Measurements from ENCODE around the gene PDHA1.

PDHA1 gene

DNA sequence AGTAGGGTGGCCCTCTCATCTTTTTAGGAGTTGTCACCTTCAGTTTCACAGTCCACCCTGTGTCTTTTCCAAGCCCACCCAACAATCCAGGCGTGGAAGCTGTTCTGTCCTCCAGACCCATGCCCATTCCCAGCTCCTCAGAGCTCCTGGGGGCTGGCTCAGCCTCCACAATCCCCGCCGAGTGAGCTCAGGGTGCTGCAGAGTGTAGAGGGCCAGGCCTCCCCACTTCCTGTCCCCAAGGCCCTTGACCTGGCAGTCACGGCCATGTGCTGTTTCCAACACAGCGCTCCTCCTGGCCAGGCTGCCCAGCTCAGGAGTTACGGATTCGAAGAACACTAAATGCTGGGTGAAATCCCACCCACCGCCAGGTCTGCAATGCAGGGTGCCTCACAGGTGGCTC is 31.8 kb downstream of the PDHA1 start:
- DNase-seq (ENCODE audit: low read depth in 2 of 2), result no peak

DNA sequence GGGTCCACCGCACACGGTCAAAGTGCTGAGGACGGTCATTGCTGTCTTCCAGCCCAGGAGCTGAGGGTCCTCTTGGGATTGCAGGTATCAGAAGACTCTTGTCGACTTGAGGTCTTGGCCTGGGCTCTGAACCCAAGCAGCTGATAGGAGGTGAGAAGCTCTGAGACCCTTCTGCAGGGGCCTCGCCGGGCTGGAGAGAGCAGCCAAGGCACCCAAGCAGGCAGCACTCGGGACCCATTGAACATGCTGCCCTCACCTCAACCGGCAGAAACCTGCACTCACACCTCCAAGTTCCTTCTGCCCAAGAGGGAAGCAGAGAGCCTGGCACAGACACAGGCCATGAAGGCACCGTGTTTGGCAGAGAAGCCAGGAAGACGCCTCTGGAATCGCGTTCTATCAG is 34.1 kb downstream of the PDHA1 start:
- DNase-seq (ENCODE audit: low read depth in 2 of 2), result no peak

DNA sequence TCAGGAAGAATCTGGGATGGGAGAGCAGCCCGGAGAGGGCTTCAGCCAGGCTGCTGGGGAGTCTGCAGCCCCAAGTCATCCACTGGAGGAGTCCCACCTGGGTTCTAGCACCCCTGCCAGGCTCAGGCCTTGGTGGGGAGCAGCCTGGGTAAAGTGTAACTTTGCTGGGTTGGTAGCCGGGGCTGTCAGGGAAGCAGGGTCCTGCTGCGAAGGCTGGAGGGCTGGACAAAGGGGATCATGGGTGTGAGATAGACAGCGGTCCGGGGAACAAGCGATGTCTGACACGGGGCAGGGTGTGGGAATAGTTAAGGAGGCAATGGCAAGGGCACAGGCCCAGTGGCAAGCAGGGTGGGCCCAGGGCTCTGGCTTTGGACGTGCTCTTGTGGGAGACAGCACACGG is 37.6 kb downstream of the PDHA1 start:
- no peak for DNase-seq (ENCODE audit: low read depth in 2 of 2)

DNA sequence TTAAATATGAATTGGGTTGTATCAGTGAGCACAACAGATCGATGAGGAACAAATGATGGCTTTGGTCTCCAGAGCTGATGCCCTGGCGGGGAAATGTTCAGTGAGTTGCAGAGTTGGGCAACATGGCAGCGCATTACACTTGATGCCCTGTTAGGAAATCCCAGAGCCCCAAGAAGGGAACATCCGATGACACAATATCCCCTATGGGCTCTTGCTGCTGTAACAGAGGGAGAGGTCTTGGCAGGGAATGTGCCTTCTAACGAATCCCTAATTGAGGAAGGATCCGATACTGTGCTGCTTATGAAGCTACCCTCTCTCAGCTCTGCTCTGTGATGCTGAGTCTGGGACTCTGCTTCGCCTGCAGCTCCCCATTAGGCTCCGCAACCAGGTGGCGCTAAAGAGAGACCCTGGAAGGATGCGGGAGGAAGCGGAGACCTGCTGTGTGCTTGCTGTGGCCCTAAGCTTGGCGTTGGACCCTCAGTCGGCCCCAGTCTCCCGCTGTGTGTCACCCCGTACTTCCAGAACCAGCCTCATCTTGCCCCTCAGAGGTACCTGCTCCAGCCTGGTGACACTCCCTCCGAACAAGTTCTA is 38.9 kb downstream of the PDHA1 start:
- DNase-seq (ENCODE audit: low read depth in 2 of 2), result no peak

DNA sequence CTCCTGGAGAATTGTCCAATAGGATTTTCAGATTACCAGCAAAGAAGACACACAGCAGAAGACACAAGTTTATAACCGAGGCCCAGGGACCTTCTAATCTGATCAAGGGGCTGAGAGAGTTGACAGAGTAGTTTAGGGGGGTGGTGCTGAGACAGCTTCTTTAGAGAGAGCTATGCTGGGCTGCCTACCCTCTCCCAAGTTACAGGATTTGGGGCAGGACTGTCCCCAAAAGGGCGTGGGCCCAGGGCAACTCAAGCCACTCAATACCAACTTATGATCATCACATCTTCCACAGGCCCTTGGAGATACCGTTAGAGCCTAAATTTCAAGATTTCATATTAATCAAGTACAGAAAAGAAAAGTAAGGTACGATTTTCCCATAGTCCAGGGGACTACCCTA is 43.0 kb downstream of the PDHA1 start:
- DNase-seq (ENCODE audit: low read depth in 2 of 2), result no peak

DNA sequence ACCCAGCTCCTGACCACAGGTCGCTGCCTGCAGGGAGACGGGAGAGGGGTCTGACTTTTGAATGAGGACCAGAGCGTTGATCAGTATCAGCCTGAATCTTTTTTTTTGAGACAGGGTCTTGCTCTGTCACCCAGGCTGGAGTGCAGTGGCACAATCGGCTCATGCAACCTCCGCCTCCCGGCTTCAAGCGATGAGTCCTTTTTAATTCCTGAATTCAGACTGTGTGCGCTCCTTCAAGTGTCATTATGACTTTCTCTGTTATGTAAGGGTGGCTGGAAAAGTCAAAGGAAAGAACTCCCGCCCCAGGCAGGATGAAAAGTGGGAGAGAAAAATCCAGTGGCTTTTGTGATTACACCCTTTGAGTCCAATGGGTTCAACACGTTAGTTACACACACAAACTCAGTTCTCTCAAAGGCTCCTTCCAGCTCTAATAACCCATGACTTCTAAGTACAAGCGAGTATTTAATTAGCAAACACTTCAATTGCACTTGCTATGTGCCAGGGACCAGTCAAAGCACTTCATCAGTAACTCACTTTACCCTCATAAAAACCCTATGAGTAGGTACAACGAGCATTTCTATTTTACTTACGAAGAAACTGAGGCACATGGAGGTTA is 44.4 kb downstream of the PDHA1 start:
- no peak for DNase-seq (ENCODE audit: low read depth in 2 of 2)

DNA sequence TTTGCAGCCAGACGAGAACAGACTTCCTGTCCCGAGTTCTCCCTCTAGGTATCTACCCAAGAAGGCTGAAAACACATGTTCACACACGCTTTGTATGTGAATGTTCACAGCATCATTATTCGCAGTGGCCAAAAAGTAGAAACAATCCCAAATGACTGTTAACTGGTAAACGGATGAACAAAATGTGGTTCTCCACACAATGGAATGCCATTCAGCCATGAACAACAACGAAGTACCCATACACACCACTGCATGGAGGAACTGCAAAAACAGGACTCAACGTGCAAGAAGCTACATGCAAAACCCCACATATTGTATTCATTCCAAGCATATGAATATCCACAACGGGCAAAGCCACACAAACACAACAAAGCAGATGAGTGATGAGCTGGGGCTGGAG is 45.0 kb downstream of the PDHA1 start:
- DNase-seq (ENCODE audit: low read depth in 2 of 2), result no peak

DNA sequence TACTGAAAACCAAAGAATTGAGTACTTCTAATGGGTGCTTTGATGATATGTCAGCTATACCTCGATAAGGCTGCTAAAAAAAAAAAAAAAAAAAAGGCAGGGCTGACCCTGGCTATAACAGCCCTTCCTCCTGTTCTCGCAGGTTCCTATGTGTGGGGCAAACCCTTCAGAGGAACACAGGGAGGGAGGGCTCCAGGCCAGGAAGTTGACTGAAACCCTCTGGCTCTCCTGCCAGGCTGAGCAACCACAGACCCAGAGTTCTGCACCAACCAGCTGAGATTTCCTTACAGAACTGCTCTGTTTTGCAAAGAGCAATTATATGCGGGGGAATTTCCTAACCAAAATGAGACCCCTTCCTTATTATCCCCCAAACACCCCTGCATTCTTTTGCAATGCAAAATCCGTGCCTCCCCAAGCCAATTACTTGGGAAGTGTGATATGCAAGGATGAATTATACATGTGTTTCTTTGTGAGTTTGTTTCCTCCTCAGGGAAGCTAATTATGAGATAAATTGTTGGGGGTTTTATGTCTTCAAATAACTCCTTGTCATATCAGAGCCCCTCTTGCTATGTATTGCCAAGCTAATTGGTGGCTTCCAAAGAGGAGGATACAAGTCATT is 45.6 kb downstream of the PDHA1 start:
- DNase-seq (ENCODE audit: low read depth in 2 of 2), result no peak

DNA sequence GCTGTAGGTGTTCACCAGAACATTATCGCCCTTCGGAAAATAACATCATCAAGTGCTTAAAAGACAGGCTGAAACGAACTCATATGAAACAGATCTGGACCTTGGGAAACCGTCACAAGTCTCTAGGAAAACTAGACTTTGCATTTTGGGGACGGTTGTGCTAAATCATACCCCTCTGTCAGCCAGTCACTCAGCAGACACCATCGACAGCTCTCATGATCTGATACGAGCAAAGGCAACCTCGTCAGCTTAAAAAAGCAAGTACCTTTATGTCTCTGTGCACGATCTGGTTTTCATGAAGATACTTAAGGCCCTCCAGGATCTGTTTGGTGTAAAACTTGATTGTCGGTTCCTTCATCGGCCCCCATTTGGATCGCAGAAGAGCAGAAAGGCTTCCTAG is 48.4 kb downstream of the PDHA1 start:
- DNase-seq (ENCODE audit: low read depth in 2 of 2), result no peak

DNA sequence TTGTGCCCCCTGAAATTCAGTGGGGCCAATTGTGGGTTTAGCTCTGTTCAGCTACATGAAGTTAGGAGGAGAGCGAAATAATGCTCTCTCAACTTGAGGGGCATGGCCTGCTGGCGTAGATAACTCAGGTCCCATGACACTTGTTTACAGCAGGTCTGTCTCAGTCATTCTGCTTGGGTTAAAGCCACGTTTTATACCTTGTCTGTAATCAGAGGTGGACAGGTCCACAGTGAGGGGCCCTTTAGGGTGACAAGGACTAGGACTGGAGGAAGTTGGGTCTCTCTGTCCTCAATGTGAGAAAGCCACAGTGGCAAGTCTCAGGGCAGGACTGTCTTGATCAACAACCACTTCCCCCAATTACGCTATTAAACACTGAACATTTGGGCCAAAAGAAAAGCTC is 49.0 kb downstream of the PDHA1 start:
- no peak for DNase-seq (ENCODE audit: low read depth in 2 of 2)

DNA sequence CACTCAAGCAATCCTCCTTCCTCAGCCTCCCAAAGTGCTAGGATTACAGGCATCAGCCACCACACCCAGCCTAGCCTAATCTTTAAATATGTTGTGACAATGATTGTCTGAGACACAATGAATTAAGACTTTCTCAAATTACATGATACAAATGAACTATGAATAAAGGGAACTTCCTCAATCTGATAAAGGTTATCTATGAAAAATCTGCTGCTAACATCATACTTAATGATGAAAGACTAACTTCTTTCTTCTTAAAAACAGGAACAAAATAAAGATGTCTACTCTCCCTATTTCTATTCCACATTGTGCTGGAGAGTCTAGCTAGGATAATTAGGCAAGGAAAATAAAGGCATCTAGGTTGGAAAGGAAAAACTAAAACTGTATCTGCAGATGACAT is 60.0 kb downstream of the PDHA1 start:
- DNase-seq (ENCODE audit: low read depth in 2 of 2), result no peak

DNA sequence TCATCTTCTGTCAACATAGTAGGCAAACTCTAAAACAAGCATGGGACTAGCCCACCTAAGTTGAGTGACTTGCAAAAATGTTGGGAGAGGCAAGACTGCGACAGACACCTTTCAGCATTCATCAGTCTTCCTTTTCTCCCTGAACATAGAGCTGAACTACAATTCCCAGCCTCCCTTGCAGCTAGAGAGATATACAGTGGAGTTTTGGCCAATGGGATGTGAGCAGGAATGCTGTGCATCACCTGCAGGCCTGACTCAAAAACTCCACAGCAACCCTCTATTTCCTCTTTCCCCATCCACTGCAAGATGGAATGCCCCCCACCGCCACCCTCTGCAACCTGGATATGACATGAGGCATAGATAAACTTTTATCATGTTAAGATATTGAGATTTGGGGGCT is 66.5 kb downstream of the PDHA1 start:
- DNase-seq (ENCODE audit: low read depth in 2 of 2), result no peak

Data from fibroblast of skin of left biceps (primary cell).